ENCODE data around the gene CABS1.

The CABS1 gene

GRCh38 chr4:70364002-70364401 is 29.2 kb downstream of the CABS1 start:
- DNase-seq (ENCODE audit: low read depth, low spot score) = no peak
- no peak for TF ChIP-seq CTCF (IDR thresholded peaks at IDR 0.05; ENCODE audit: insufficient read depth, low read length, missing control alignments)
- H3K4me3 ChIP-seq (ENCODE audit: low read depth, low read length) = no peak overlapping the region
- ChIA-PET CTCF (no interaction called here), POLR2A (no interaction called here)

- H3K4me3 ChIP-seq (ENCODE audit: low read depth, low read length) = no peak overlapping the region
- POLR2A ChIA-PET = no interaction called here
- CTCF ChIA-PET = no interaction called here
- TF ChIP-seq CTCF (IDR thresholded peaks at IDR 0.05; ENCODE audit: insufficient read depth, low read length, missing control alignments) = no peak
- no peak for DNase-seq (ENCODE audit: low read depth, low spot score)
Measured at GRCh38 chr4:70365479-70365878, 30.7 kb downstream of the CABS1 start.

- no peak overlapping the region for H3K4me3 ChIP-seq (ENCODE audit: low read depth, low read length)
- DNase-seq (ENCODE audit: low read depth, low spot score) = no peak
- ChIA-PET POLR2A (no interaction called here), CTCF (interaction anchor here (1.3 kb wide), 1 partner anchor 18 kb away, joined by 3 read pairs; no protein-coding TSS in a partner anchor)
- TF ChIP-seq CTCF (IDR thresholded peaks at IDR 0.05; ENCODE audit: insufficient read depth, low read length, missing control alignments) = no peak
Measured at GRCh38 chr4:70367813-70368212, 33.0 kb downstream of the CABS1 start.

- no peak overlapping the region for H3K4me3 ChIP-seq (ENCODE audit: low read depth, low read length)
- DNase-seq (ENCODE audit: low read depth, low spot score) = no peak
- no peak for TF ChIP-seq CTCF (IDR thresholded peaks at IDR 0.05; ENCODE audit: insufficient read depth, low read length, missing control alignments)
- POLR2A ChIA-PET = no interaction called here
- CTCF ChIA-PET = no interaction called here
Measured at GRCh38 chr4:70371987-70372386, 37.2 kb downstream of the CABS1 start.

- TF ChIP-seq CTCF (IDR thresholded peaks at IDR 0.05; ENCODE audit: insufficient read depth, low read length, missing control alignments) = no peak
- no peak overlapping the region for H3K4me3 ChIP-seq (ENCODE audit: low read depth, low read length)
- CTCF ChIA-PET = no interaction called here
- POLR2A ChIA-PET = no interaction called here
- DNase-seq (ENCODE audit: low read depth, low spot score) = no peak
Measured at GRCh38 chr4:70372760-70373159, 38.0 kb downstream of the CABS1 start.

- ChIA-PET POLR2A (no interaction called here), CTCF (no interaction called here)
- TF ChIP-seq CTCF (IDR thresholded peaks at IDR 0.05; ENCODE audit: insufficient read depth, low read length, missing control alignments) = no peak
- no peak overlapping the region for H3K4me3 ChIP-seq (ENCODE audit: low read depth, low read length)
- DNase-seq (ENCODE audit: low read depth, low spot score) = no peak
Measured at GRCh38 chr4:70380578-70380977, 45.8 kb downstream of the CABS1 start.

Measured in AG04449 (cell line).